Breast epithelium (tissue), 4 donors: ENCODE results near the gene DGAT2. TPM values are rescaled to one million over a fixed set of nuclear protein-coding genes. Genes with fewer than 3 reads are reported as not detected.

Source experiments
- DNase-seq, 2 donors: peaks; one replicate each; pipeline ENCODE4 v3.0.0-alpha.2; 2019; ENCODE audit warnings: low spot score in 2 of 2
- H3K27ac ChIP-seq, 2 donors: fragments of 200-600 bp; sonication (generic) in 1 of 2; one replicate each; pipeline ENCODE4 v1.5.1; 2016 to 2019; ENCODE audit warnings: mild to moderate bottlenecking in 1 of 2
- H3K27me3 ChIP-seq, 2 donors: fragments of 200-600 bp; sonication (generic) in 1 of 2; one replicate each; pipeline versions ENCODE4 v1.5.1 to v1.6.0; 2017 to 2019; ENCODE audit warnings: control low read depth in 1 of 2, mild to moderate bottlenecking in 1 of 2
- H3K36me3 ChIP-seq: fragments of 200-600 bp; one replicate; pipeline ENCODE4 v1.5.1; 2019
- H3K4me1 ChIP-seq, 2 donors: fragments of 200-600 bp; sonication (generic); one replicate each; pipeline ENCODE4 v1.5.1; 2016 to 2019; ENCODE audit warnings: control low read depth in 1 of 2
- H3K4me3 ChIP-seq, 3 donors: fragments of 200-600 bp; sonication (generic); 1 replicate in 2 of 3; 2 replicates in 1 of 3; pipeline ENCODE4 v1.5.1; 2016 to 2019; ENCODE audit warnings: mild to moderate bottlenecking in 3 of 3, moderate library complexity in 2 of 3
- H3K9me3 ChIP-seq, 2 donors: fragments of 200-600 bp; sonication (generic) in 1 of 2; one replicate each; pipeline ENCODE4 v1.5.1; 2016 to 2019; ENCODE audit warnings: control low read depth in 1 of 2
- POLR2A ChIP-seq: fragments of 450-650 bp; IDR thresholded peaks from one replicate; pipeline ENCODE4 v1.6.1; 2016; ENCODE audit warnings: antibody characterized with exemption, mild to moderate bottlenecking, moderate library complexity
- POLR2AphosphoS5 ChIP-seq, 3 donors: sonication (generic); formaldehyde crosslinking; IDR thresholded peaks; one replicate each; pipeline ENCODE4 v1.6.1; 2017; ENCODE audit warnings: antibody characterized with exemption in 3 of 3
- intact Hi-C: fragments of 100-400 bp; cut with DNase I; formaldehyde crosslinking; loops from one replicate; pipeline ENCODE4 v1.15.1; 2023; ENCODE audit warnings: low total_unique reads
- total RNA-seq, 3 donors: library from RNA; depleted of rRNA; stranded (reverse); fragments of >200 nt; gene quantifications; one replicate each; pipeline ENCODE4 v1.1.0, GENCODE V29; 2016
- TF ChIP-seq, protein P1 (sequence below), 3 donors: fragments of 450-650 bp; IDR thresholded peaks; one replicate each; pipeline ENCODE4 v1.5.1; 2016 to 2017; ENCODE audit warnings: antibody characterized with exemption in 3 of 3, mild to moderate bottlenecking in 3 of 3, moderate library complexity in 3 of 3

The DGAT2 gene
- total RNA-seq, 3 donors from 2014 or later = 26.2 to 134 (median 36.1) TPM

DNA sequence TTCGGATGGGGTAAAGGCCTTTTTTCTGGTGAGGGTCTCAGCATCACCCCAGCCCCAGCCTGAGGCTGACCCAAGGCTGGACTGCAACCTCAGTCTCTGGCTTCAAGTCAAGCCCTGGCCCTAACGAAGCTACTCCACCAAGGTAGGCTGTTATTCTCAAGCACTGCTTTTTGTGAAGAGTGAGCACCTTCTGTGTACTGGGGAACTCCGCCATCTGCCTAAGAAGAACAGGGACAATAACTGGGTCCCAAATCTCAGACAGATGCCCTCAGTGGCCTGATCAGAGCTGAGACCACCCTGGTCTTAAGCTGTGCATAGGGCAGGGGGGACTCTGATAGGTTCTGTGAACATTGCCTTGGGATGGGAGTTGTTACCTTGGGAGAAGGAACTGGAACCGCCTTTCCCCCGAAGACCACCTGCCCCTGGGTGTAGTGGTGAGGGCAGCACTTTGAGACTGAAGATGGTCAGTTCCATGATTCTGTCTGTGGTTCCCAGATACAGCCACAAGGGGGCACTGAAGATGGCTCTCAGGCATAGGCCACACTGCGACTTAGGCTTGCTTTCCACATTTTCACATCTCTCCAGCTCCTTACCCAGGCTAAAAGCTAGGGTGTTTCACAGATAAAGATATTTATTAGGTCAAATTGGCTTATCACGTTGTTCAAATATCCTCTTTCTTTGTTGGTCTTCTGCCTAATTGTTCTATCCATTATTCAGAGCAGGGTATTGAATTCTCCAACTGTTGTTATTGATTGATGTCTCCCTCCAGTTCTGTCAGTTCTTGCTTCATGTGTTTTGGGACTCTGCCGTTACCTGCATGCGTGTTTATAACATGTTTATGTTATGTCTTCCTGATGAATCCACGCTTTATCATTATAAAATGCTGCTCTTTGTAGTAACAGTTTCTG lies 34.6 kb downstream of the DGAT2 start:
- H3K27ac ChIP-seq = peak overlapping the region; percentile 85 to 89
- no peak overlapping the region for H3K4me3 ChIP-seq
- intact Hi-C loops = loop anchor here (5.0 kb wide), 1 partner anchor 64 kb away; no protein-coding TSS in a partner anchor
- no peaks in the 10 kb centered on the region for H3K9me3 ChIP-seq
- H3K4me1 ChIP-seq = peaks cover 9 to 18% of the 10 kb centered on the region in 2 donors
- no peaks in the 10 kb centered on the region for H3K27me3 ChIP-seq
- H3K36me3 ChIP-seq = no peaks in the 10 kb centered on the region
- peak; percentile 69 to 76 for DNase-seq
- TF ChIP-seq POLR2A = no peak
- TF ChIP-seq, protein P1, sequence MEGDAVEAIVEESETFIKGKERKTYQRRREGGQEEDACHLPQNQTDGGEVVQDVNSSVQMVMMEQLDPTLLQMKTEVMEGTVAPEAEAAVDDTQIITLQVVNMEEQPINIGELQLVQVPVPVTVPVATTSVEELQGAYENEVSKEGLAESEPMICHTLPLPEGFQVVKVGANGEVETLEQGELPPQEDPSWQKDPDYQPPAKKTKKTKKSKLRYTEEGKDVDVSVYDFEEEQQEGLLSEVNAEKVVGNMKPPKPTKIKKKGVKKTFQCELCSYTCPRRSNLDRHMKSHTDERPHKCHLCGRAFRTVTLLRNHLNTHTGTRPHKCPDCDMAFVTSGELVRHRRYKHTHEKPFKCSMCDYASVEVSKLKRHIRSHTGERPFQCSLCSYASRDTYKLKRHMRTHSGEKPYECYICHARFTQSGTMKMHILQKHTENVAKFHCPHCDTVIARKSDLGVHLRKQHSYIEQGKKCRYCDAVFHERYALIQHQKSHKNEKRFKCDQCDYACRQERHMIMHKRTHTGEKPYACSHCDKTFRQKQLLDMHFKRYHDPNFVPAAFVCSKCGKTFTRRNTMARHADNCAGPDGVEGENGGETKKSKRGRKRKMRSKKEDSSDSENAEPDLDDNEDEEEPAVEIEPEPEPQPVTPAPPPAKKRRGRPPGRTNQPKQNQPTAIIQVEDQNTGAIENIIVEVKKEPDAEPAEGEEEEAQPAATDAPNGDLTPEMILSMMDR (IDR thresholded peaks at IDR 0.05) = peak; percentile 90 to 93 (median 92)
- TF ChIP-seq POLR2AphosphoS5 (IDR thresholded peaks at IDR 0.05) = no peak

DNA sequence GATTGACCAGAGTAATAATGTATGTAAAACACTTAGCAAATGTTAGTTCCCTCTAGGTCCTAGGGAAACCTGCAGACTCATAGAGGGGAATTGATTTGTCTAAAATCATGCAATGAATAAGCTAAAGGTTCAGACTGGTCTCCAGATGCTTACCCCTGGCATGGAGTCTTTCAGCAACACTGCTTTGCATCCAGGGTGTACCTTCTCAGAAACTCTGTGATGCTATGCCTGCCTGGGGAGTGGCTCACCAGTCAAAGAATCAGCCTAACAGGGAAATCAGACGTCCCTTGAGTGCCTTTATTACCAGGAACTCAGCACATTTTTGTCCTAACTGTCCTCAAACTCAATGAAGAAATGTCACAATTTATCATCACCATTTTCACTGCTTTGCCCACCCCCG lies 40.5 kb downstream of the DGAT2 start:
- Histone ChIP-seq H3K27ac (no peak overlapping the region), H3K4me3 (no peak overlapping the region), H3K4me1 (peaks cover 0 to 3% of the 10 kb centered on the region in 2 donors), H3K9me3 (no peaks in the 10 kb centered on the region), H3K27me3 (no peaks in the 10 kb centered on the region), H3K36me3 (no peaks in the 10 kb centered on the region)
- no peak for DNase-seq
- TF ChIP-seq, protein P1 (IDR thresholded peaks at IDR 0.05) = no peak
- TF ChIP-seq POLR2AphosphoS5 (IDR thresholded peaks at IDR 0.05) = no peak
- TF ChIP-seq POLR2A = no peak
- intact Hi-C loops = no loop called here

DNA sequence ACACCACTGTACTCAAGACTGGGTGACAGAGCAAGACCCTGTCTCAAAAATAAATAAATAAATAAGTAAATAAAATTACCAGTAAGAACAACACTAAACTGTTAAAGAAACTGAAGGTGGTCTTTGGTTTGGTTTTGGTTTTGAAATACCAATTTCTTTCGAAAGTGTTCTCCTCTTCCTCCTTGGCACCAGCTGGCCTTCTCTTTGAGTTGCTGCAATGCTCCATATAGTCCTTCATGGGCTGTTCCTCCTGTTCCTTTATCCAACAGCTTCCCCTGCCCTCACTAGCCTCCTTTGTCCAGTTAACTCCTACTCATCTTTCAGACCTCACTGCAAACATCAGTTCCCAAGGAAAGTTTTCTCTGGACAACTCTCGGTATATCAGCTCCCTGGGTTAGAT lies 41.4 kb downstream of the DGAT2 start:
- Histone ChIP-seq H3K4me3 (no peak overlapping the region), H3K9me3 (no peaks in the 10 kb centered on the region), H3K36me3 (no peaks in the 10 kb centered on the region), H3K27me3 (no peaks in the 10 kb centered on the region), H3K4me1 (peaks cover 0 to 5% of the 10 kb centered on the region in 2 donors), H3K27ac (no peak overlapping the region)
- no peak for DNase-seq
- TF ChIP-seq POLR2AphosphoS5 (IDR thresholded peaks at IDR 0.05) = no peak
- no peak for TF ChIP-seq POLR2A
- TF ChIP-seq, protein P1 (IDR thresholded peaks at IDR 0.05) = no peak
- intact Hi-C loops = no loop called here

DNA sequence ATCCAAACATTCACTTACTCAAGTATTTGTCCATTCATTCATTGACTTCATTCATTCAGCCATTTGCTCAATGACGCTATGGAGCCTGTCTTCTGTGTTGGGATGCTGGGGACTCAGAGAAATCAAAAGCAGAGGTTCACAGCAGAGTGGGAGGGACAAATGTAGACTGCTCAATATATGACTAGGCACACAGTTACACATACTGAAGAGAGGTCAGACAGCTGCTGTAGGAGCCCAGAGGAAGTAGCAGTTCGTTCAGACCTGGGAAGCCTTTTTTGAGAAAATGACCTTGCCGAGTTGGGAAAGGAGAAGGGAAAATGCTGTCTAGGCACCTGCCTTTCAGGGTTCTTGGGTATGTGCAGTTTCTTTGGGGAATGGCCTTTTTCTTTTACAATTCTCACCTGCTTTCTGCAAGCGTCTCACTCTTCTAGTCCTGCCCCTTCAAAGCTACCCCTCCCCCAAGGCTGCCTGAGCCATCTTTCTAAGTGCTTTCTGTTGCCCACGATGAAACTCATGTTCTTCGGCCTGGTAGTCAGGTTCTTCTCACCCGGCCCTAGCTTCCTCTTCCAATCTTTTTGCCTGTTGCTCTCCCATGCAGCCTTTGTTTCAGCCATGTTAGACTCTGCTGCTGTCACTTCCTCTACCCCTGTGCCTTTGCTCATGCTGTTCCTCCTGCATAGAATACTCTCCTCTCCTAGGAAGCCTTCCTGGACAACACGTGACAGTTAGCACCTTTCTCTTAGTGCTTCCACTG lies 42.2 kb downstream of the DGAT2 start:
- Histone ChIP-seq H3K4me3 (no peak overlapping the region), H3K27me3 (no peaks in the 10 kb centered on the region), H3K36me3 (no peaks in the 10 kb centered on the region), H3K9me3 (no peaks in the 10 kb centered on the region), H3K27ac (no peak overlapping the region), H3K4me1 (peaks cover 0 to 5% of the 10 kb centered on the region in 2 donors)
- no peak for DNase-seq
- TF ChIP-seq POLR2A = no peak
- TF ChIP-seq, protein P1 (IDR thresholded peaks at IDR 0.05) = no peak
- intact Hi-C loops = no loop called here

DNA sequence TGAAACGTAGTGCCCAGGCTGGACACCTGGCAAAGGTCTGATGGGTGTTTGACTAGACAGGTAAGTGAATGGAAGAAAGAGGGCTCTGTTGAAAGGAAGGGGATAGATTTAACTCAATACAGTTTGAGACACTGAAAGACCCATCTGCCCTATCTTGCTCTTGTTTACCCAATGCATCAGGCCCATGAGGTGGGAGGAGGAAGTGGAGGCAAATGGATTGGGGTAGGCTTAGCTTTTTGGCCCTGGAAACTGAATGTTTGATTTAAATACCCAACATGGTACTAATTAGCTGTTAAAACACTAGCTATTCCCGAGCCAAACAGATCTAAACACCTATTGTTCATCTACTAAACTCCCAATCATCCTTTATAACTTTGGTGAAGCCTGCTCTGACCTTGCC lies 42.9 kb downstream of the DGAT2 start:
- H3K4me1 ChIP-seq = peaks cover under 1 to 5% of the 10 kb centered on the region in 2 donors
- no peaks in the 10 kb centered on the region for H3K36me3 ChIP-seq
- TF ChIP-seq POLR2A (no peak), POLR2AphosphoS5 (IDR thresholded peaks at IDR 0.05) (no peak)
- TF ChIP-seq, protein P1 (IDR thresholded peaks at IDR 0.05) = no peak
- no peaks in the 10 kb centered on the region for H3K27me3 ChIP-seq
- intact Hi-C loops = no loop called here
- DNase-seq = no peak
- H3K4me3 ChIP-seq = no peak overlapping the region
- no peak overlapping the region for H3K27ac ChIP-seq
- no peaks in the 10 kb centered on the region for H3K9me3 ChIP-seq
